HepG2 (cell line): Measurements from ENCODE around the gene COX7A2L. TPM values are rescaled to one million over a fixed set of nuclear protein-coding genes. Genes with fewer than 3 reads are reported as not detected.

ENCODE experiments used
- ATF2 ChIP-seq: sonication (generic); formaldehyde crosslinking; IDR thresholded peaks from 2 replicates; pipeline ENCODE4 v1.4.0; 2020; ENCODE audit warnings: missing genetic modification reagents
- ATF4 ChIP-seq, 2 experiments: fragments of 450-650 bp in 1 of 2; sonication (generic) in 1 of 2; formaldehyde crosslinking; IDR thresholded peaks; 2 replicates each; pipeline versions ENCODE4 v1.5.0 to v1.8.0; 2020 to 2022; ENCODE audit warnings: mild to moderate bottlenecking in 1 of 2, missing genetic modification reagents in 1 of 2
- E2F1 ChIP-seq: sonication (generic); formaldehyde crosslinking; IDR thresholded peaks from 2 replicates; pipeline ENCODE4 v1.5.0; 2020; ENCODE audit warnings: missing genetic modification reagents
- ERF ChIP-seq: IDR thresholded peaks from 2 replicates; pipeline ENCODE4 v1.6.1; 2018; ENCODE audit warnings: missing biosample characterization, missing genetic modification reagents
- HMGXB4 ChIP-seq, 2 experiments: sonication (generic) in 1 of 2; formaldehyde crosslinking in 1 of 2; IDR thresholded peaks; 2 replicates each; pipeline versions ENCODE4 v1.4.0 to v1.6.1; 2018 to 2020; ENCODE audit warnings: missing genetic modification reagents in 2 of 2, borderline replicate concordance in 1 of 2, low read depth in 1 of 2, mild to moderate bottlenecking in 1 of 2, missing biosample characterization in 1 of 2
- HOXA7 ChIP-seq: sonication (generic); formaldehyde crosslinking; IDR thresholded peaks from 2 replicates; pipeline ENCODE4 v1.8.1; 2022; ENCODE audit warnings: mild to moderate bottlenecking, missing genetic modification reagents, moderate library complexity
- ISX ChIP-seq: sonication (generic); formaldehyde crosslinking; conservative IDR thresholded peaks from 2 replicates; pipeline ENCODE4 v1.5.0; 2020; ENCODE audit warnings: missing genetic modification reagents
- MLLT10 ChIP-seq: sonication (generic); formaldehyde crosslinking; IDR thresholded peaks from 2 replicates; pipeline ENCODE4 v1.4.0; 2020; ENCODE audit warnings: missing genetic modification reagents
- NFATC3 ChIP-seq: sonication (generic); formaldehyde crosslinking; IDR thresholded peaks from 2 replicates; pipeline ENCODE4 v1.5.1; 2020; ENCODE audit warnings: mild to moderate bottlenecking, missing genetic modification reagents
- PATZ1 ChIP-seq: sonication (generic); formaldehyde crosslinking; IDR thresholded peaks from 2 replicates; pipeline ENCODE4 v1.4.0; 2020; ENCODE audit warnings: missing genetic modification reagents
- PCBP1 ChIP-seq: fragments of 200-400 bp; formaldehyde crosslinking; IDR thresholded peaks from 2 replicates; pipeline ENCODE4 v1.6.1; 2017; ENCODE audit warnings: mild to moderate bottlenecking, low read depth, low read length, borderline replicate concordance
- PHF8 ChIP-seq: sonication (generic); formaldehyde crosslinking; IDR thresholded peaks from 2 replicates; pipeline ENCODE4 v1.5.0; 2020; ENCODE audit warnings: missing genetic modification reagents
- PRDM4 ChIP-seq: sonication (generic); formaldehyde crosslinking; IDR thresholded peaks from 2 replicates; pipeline ENCODE4 v1.9.0; 2021; ENCODE audit warnings: missing genetic modification reagents, borderline replicate concordance
- SMAD3 ChIP-seq: sonication (generic); formaldehyde crosslinking; IDR thresholded peaks from 2 replicates; pipeline ENCODE4 v1.4.0; 2020; ENCODE audit warnings: missing genetic modification reagents
- ZNF333 ChIP-seq: sonication (generic); formaldehyde crosslinking; IDR thresholded peaks from 2 replicates; pipeline ENCODE4 v1.4.0; 2020; ENCODE audit warnings: mild to moderate bottlenecking, missing genetic modification reagents, borderline replicate concordance
- ZNF550 ChIP-seq: sonication (generic); formaldehyde crosslinking; IDR thresholded peaks from 2 replicates; pipeline ENCODE4 v1.4.0; 2020; ENCODE audit warnings: mild to moderate bottlenecking, missing genetic modification reagents, borderline replicate concordance
- ZNF614 ChIP-seq: IDR thresholded peaks from 2 replicates; pipeline ENCODE4 v1.6.1; 2018; ENCODE audit warnings: missing biosample characterization, missing genetic modification reagents, inconsistent platforms, borderline replicate concordance
- ZNF816 ChIP-seq: sonication (generic); formaldehyde crosslinking; IDR thresholded peaks from 2 replicates; pipeline ENCODE4 v1.8.0; 2022; ENCODE audit warnings: missing genetic modification reagents, mild to moderate bottlenecking, borderline replicate concordance
- ZSCAN25 ChIP-seq: sonication (generic); formaldehyde crosslinking; IDR thresholded peaks from 2 replicates; pipeline ENCODE4 v1.8.0; 2022; ENCODE audit warnings: mild to moderate bottlenecking, missing genetic modification reagents
- polyA plus RNA-seq, 8 experiments: library from polyadenylated mRNA; depleted of rRNA in 3 of 8; stranded (reverse) in 7 of 8; unstranded in 1 of 8; fragments of >200 nt; fragmentation: Illumina TruSeq in 4 of 8; extraction: Trizol in 4 of 8; gene quantifications; 2 replicates each; pipeline versions ENCODE4 v1.2.1 to v1.2.3, GENCODE V29; 2011 to 2016; ENCODE audit warnings: low read depth in 4 of 8, missing spikeins in 1 of 8, mixed read lengths in 1 of 8; ENCODE audit not compliant: insufficient read depth in 1 of 8
- total RNA-seq, 5 experiments: library from RNA; depleted of rRNA; stranded (reverse); fragments of >200 nt; fragmentation: Illumina TruSeq; extraction: Trizol; gene quantifications; 2 replicates each; pipeline ENCODE4 v1.2.3, GENCODE V29; 2016; ENCODE audit warnings: low read depth in 1 of 5

The COX7A2L gene
- total and polyA plus RNA-seq, 2 of the 13 experiments (the other 11 are each of a cell fraction or from before 2014, with no cell fraction given), result 155 to 201 TPM

GRCh38 chr2:42337846-42338566 is 23.0 kb downstream of the COX7A2L start (continued):
- TF ChIP-seq ISX (CRISPR knock-in tag) (no peak), ATF4 (CRISPR knock-in tag; IDR thresholded peaks at IDR 0.05) (no peak), HOXA7 (no peak), ZNF333 (CRISPR knock-in tag) (no peak), ZNF614 (no peak; the same call in 1 of the 2 replicates), E2F1 (CRISPR knock-in tag) (no peak), MLLT10 (CRISPR knock-in tag) (no peak), PCBP1 (no peak), SMAD3 (CRISPR knock-in tag) (no peak), ZNF816 (CRISPR knock-in tag) (no peak), ATF2 (no peak), PATZ1 (CRISPR knock-in tag) (no peak), PHF8 (CRISPR knock-in tag) (peak; percentile 25; the same call in 1 of the 2 replicates), HMGXB4 (CRISPR knock-in tag; IDR thresholded peaks at IDR 0.05; ENCODE audit: borderline replicate concordance in 1 of 2, low read depth in 1 of 2) (0 out of 4 replicates have a peak, but pooled peaks of 1 of the 2 experiments have one; percentile 10), NFATC3 (CRISPR knock-in tag) (no peak), ERF (CRISPR knock-in tag) (no peak; the same call in 1 of the 2 replicates), PRDM4 (no peak), ZNF550 (no peak), ZSCAN25 (no peak)
